CD4-positive, alpha-beta T cell treated with Interleukin-12 subunit alpha and Interleukin-12 subunit beta, for 1 hour (primary cell): ENCODE measurements around the gene LILRA1.
"Not testable (repeated sequence)": the region's sequence is repeated elsewhere in the genome, so short reads cannot be mapped to it uniquely, and the experiment has no call there.

Source experiments
- DNase-seq: peaks from one replicate; pipeline ENCODE4 v3.0.0-alpha.2; 2020

Gene LILRA1

GRCh38 chr19:54593445-54593844, at the start of gene LILRA1:
Gene LILRA1, plus strand, starts transcription at chr19:54593632. Its CDS starts 613 bp downstream, at chr19:54594245.
- DNase-seq, result not testable (repeated sequence)

DNA sequence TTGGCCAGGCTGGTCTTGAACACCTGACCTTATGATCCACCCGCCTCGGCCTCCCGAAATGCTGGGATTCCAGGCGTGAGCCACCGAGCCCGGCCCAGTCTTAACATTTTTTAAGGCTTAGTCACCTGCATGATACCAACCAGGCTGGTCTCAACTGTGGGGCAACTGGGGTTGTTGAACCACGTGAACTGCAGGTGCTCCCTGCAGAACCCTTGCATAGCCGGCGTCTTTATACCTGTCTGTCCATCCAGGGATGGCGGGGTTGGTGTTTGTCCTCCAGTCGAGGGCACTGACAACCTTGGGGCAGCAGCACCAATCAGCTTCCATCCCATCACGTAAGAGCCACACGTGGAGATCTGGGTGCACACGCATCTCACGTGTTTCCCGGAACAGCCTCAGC, 44.6 kb upstream of the LILRA1 start:
- DNase-seq, result no peak

DNA sequence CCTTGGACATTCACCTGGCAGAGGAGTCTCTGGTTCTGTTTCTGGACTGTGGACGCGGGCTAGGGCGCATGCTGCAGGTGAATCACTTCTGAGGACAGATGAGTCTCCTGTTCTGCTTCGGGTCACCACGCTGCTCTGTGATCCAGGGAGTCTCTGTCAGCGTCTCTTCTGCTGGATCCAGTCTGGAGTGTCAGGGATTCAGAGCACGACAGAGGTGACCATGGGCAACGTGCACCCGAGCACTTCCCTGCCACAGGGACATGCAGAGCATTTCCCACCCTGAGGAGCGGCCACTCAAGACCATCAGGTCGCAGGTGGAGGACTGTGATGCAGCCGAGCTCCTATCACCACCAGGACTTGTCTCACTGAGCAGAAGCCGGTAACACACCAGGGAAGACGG, 44.2 kb upstream of the LILRA1 start:
- no peak for DNase-seq

- peak; percentile 63 for DNase-seq
Measured at GRCh38 chr19:54551293-54551692, 42.1 kb upstream of the LILRA1 start.

DNA sequence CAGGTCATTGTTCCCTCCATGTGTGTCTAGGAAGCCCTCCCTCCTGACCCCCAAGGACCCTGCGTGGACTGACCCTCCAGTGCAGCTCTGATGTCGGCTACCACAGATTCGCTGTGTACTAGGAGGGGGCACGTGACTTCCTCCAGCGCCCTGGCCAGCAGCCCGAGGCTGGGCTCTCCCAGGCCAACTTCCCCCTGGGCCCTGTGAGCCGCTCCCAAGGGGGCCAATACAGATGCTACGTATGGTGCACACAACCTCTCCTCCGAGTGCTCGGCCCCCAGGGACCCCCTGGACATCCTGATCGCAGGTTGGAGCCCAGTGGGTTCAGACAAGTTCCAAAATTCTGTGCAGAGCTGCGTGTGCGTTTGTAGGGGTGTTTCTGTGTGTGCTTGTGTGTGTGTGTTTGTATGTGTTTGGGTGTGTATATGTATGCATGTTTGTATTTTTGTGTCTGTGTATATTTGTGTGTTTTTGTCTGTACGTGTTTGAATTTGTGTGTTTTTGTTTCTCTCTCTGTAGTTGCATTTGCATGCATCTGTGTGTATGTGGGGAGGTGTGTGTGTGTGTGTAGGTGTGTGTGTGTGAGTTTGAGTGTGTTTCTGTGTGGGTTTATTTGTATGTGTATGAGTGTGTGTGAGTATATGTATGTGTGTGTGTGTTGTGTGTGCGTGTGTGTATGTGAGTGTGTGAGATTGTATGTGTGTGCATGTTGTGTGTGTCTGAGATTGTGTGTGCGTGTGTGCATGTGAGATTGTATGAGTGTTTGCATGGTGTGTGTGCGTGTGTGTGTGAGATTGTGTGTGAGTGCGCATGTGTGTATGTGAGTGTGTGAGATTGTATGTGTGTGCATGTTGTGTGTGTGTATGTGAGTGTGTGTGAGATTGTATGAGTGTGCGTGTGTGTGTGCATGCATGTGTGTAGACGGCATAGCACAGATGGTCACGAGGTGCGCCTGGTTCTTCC, 41.2 kb upstream of the LILRA1 start:
- DNase-seq, result no peak

DNA sequence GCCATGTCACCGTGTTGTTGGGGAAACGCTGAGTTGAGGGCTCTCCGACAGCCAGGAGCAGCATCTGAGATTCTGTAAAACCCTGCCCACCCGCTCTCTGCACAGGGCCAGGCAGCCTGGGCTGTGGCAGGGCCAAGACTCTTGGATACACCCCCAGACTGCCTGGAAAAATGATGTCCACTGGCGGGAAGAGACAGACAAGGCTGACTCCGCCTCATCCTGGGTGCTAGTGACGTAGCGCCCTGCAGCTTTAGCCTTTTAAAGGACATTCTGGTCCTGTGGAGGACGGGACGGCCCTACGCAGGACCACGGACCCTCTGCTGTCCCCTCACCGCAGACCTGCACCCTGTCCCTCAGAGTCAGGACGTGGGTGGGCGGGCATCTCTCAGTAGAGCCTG, 40.5 kb upstream of the LILRA1 start:
- no peak for DNase-seq

DNA sequence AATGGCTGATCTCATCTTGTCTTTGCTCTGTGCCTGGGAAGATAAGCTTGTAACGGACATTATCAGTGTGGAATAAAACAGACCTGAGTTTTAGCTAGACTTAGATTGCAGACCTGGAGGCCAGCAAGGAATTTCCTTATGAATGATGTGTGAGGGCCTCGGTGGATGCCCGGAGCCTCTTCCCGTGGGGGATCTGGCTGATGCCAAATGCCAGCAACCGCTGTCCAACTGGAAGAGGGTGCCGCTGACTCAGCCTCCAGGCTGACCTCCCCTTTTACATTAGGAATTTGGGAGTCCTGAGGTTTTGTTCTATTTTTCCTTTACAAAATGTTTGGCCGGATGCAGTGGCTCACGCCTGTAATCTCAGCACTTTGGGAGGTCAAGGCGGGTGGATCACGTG, 39.4 kb upstream of the LILRA1 start:
- DNase-seq, result no peak

DNA sequence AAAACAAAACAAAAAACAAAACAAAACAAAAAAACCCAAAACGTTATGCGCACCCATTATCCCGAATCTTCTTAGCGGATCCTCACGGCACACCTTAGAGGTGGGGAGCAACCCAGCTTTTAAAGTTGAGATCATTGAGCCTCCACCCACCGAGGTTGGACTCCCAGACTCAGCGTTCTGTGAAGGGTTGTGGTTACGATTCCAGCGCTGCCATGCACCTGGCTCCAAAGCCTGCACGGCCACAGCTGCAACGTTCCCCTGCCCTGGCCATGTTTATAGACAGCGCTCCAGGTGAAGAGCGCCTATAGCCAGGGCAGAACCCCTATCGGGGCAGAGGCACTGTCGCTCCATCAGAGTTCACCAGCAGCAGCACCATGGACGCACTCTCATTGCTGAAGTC, 38.5 kb upstream of the LILRA1 start:
- no peak for DNase-seq

- DNase-seq, result no peak
Measured at GRCh38 chr19:54556194-54556593, 37.2 kb upstream of the LILRA1 start.

DNA sequence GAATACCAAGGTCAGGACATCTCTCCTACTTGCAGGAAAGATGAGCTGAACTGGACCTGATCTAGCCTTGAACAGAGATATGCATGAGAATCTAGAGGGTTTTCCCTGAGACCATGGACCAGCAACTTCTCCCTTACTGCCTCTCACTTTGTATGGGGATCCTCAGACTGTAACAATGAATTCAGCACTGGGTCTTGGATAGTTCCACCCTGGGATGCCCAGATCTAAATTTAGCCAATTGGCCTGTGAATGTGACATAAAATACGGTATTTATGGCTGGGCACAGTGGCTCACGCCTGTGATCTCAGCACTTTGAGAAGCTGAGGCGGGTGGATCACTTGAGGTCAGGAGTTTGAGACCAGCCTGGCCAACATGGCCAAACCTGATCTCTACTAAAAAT, 35.1 kb upstream of the LILRA1 start:
- DNase-seq, result no peak

DNA sequence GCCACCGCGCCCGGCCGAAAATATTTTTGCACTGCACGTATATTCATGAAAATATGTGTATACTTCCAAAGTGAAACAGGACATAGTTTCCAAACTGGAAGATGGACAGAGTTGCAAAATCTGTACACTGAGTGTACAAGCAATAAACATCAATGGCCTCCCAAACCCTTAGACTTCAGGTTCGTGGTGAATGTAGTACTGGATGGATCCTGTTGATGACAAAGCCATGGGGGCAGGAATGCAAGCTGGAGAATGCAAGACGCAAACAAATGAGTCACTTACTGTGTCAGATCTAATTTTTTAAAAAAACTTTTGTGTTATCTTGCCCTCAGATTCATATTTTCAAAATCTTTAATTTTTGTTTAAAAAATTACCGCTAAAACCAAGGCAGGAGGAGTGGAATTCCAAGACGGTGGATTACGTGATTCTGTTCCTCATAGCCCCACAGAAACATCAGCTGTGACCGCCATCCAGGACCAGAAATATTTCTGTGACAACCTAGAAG, 32.5 kb upstream of the LILRA1 start:
- DNase-seq, result no peak

DNA sequence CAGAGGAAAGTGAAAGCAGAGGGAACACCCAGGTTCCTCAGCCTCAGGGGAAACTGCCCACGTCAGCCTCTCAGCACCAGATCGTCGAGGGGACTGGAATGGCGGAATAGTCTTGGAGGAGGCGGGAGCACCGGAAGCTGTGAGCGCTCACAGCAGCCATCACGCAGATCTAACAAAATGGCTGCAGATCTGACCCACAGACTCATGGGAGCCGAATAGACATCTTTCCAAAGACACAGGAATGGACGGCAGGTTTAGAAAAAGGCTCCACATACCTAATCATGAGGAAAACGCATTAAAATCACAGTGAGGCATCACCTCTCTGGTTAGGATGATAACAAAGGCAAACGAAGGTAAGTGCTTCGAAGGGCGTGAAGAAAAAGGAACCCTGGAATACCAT, 31.6 kb upstream of the LILRA1 start:
- DNase-seq, result no peak

GRCh38 chr19:54563206-54563605, 30.2 kb upstream of the LILRA1 start:
- DNase-seq, result not testable (repeated sequence)

DNA sequence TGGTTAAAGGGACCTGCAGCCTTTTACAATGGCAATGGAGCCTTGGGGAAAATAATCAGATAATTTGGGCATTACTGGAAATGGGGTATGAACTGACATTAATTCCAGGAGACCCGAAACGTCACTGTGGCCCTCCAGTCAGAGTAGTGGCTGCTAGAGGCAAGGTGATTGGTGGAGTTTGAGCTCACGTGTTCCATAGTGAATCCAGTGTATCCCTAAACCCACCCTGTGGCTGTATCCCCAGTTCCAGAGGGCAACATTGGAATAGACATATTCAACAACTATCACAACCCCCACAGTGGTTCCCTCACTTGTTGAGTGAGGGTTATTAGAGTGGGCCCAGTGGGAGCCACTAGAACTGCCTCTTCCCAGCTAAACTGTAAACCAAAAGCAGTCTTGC, 23.1 kb upstream of the LILRA1 start:
- DNase-seq, result no peak

GRCh38 chr19:54571715-54572615, 21.5 kb upstream of the LILRA1 start:
- DNase-seq, result not testable (repeated sequence)

- DNase-seq, result no peak
Measured at GRCh38 chr19:54572696-54573311, 20.6 kb upstream of the LILRA1 start.

- no peak for DNase-seq
Measured at GRCh38 chr19:54573330-54573872, 20.0 kb upstream of the LILRA1 start, which contains the start of gene LILRA2. Gene LILRA2, plus strand, starts transcription at chr19:54573790. Its CDS starts 89 bp downstream, at chr19:54573879.

GRCh38 chr19:54574051-54574450, 19.4 kb upstream of the LILRA1 start:
- no peak for DNase-seq

GRCh38 chr19:54574527-54575056, 18.8 kb upstream of the LILRA1 start:
- no peak for DNase-seq

DNA sequence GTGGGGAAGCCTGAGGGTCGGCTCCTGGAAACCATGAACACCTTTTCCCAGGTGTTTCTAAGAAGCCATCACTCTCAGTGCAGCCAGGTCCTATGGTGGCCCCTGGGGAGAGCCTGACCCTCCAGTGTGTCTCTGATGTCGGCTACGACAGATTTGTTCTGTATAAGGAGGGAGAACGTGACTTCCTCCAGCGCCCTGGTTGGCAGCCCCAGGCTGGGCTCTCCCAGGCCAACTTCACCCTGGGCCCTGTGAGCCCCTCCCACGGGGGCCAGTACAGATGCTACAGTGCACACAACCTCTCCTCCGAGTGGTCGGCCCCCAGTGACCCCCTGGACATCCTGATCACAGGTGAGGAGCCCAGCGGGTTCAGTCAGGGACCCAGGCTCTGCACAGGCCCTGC, 18.2 kb upstream of the LILRA1 start:
- not testable (repeated sequence) for DNase-seq

DNA sequence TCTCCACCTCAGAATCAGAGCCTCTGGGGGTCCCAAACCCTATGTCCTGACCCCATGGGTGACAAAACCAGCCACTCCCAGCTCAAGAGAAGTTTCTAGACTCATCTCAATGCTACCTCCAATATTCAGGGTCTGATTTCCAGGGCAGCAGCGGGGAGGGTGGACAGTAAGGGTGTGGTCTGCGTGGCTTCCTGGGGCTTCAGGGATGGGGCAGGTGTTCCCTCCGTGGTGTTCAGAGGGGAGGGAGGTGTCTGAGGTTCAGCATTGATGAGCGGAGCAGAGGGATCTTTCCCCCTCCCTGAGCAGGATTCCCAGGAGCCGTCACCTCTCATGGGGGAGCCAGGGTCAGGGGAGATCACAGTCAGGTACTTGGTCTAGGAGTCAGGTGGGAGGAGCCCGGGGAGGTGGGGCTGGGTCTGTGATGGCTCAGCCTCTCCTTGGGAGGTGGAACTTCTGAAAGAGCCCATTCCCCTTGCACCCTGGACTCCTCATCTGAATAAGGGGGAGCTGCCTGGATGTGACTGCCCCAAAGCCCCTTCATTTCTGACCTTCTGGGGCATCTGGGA, 16.9 kb upstream of the LILRA1 start:
- DNase-seq, result no peak

GRCh38 chr19:54577334-54577733, 16.1 kb upstream of the LILRA1 start:
- no peak for DNase-seq
